ENCODE measurements around the gene ADGRG2.

- TF ChIP-seq, protein P1, sequence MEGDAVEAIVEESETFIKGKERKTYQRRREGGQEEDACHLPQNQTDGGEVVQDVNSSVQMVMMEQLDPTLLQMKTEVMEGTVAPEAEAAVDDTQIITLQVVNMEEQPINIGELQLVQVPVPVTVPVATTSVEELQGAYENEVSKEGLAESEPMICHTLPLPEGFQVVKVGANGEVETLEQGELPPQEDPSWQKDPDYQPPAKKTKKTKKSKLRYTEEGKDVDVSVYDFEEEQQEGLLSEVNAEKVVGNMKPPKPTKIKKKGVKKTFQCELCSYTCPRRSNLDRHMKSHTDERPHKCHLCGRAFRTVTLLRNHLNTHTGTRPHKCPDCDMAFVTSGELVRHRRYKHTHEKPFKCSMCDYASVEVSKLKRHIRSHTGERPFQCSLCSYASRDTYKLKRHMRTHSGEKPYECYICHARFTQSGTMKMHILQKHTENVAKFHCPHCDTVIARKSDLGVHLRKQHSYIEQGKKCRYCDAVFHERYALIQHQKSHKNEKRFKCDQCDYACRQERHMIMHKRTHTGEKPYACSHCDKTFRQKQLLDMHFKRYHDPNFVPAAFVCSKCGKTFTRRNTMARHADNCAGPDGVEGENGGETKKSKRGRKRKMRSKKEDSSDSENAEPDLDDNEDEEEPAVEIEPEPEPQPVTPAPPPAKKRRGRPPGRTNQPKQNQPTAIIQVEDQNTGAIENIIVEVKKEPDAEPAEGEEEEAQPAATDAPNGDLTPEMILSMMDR (conservative IDR thresholded peaks at IDR 0.05), result no peak
- TF ChIP-seq ZFX (IDR thresholded peaks at IDR 0.05), result no peak
Measured at GRCh38 chrX:19121466-19121865, 802 bp downstream of the ADGRG2 start.

Data from C4-2B (cell line).